ENCODE results near the gene TTC23. TPM values are rescaled to one million over a fixed set of nuclear protein-coding genes. Genes with fewer than 3 reads are reported as not detected.

Gene TTC23
- total RNA-seq, 1 experiment from 2014 or later, result 17.8 TPM

DNA sequence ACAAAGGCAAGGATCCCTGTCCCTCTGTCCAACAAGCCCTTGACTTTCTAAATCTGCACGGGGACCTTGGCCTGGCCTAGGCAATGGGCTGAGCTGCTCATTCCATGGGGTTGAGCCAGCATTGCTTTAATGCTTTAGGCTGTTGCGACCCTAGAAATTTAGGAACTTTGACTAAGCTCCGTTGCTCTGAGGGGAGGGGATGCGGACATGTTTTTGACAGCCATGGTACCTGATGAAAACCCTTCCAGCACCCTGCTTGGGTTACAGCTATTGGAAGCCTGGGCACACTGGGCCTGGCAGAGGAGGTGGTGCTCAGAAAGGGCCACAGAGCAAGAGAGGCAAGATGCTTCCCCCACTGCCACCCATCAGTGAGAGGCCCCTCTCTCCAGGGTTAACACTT lies 107.4 kb downstream of the TTC23 start:
- Mint-ChIP-seq H3K9me3 (no peaks in the 10 kb centered on the region), H3K27ac (peak overlapping the region; percentile 55), H3K4me1 (peaks cover 63% of the 10 kb centered on the region), H3K36me3 (peaks cover 20% of the 10 kb centered on the region; the same call in 1 of the 2 replicates), H3K4me3 (no peak overlapping the region), H3K27me3 (ENCODE audit: low read depth) (no peaks in the 10 kb centered on the region)
- ATAC-seq (no peak), DNase-seq (ENCODE audit: low spot score) (no peak)
- ChIA-PET POLR2A (interaction anchor here (1.1 kb wide), 1 partner anchor 10 kb away, joined by 3 read pairs; no protein-coding TSS in a partner anchor), CTCF (interaction anchor here (1.6 to 2.0 kb wide), 2 partner anchors 9 to 37 kb away, joined by 4 to 9 read pairs; partner anchors contain the start of gene SYNM)
- TF ChIP-seq FOXJ3 (CRISPR knock-in tag; IDR thresholded peaks at IDR 0.05; ENCODE audit: borderline replicate concordance) (no peak), TEAD4 (CRISPR knock-in tag; IDR thresholded peaks at IDR 0.05) (no peak), ZNF317 (CRISPR knock-in tag; IDR thresholded peaks at IDR 0.05; ENCODE audit: borderline replicate concordance, low read depth) (no peak), RELA (CRISPR knock-in tag; IDR thresholded peaks at IDR 0.05; ENCODE audit: borderline replicate concordance) (no peak), HMGA2 (CRISPR knock-in tag; IDR thresholded peaks at IDR 0.05) (no peak), ATF1 (CRISPR knock-in tag; IDR thresholded peaks at IDR 0.05) (no peak), TP53 (CRISPR knock-in tag; IDR thresholded peaks at IDR 0.05) (no peak), ETV6 (CRISPR knock-in tag; IDR thresholded peaks at IDR 0.05) (no peak)
- TF ChIP-seq, protein P1, sequence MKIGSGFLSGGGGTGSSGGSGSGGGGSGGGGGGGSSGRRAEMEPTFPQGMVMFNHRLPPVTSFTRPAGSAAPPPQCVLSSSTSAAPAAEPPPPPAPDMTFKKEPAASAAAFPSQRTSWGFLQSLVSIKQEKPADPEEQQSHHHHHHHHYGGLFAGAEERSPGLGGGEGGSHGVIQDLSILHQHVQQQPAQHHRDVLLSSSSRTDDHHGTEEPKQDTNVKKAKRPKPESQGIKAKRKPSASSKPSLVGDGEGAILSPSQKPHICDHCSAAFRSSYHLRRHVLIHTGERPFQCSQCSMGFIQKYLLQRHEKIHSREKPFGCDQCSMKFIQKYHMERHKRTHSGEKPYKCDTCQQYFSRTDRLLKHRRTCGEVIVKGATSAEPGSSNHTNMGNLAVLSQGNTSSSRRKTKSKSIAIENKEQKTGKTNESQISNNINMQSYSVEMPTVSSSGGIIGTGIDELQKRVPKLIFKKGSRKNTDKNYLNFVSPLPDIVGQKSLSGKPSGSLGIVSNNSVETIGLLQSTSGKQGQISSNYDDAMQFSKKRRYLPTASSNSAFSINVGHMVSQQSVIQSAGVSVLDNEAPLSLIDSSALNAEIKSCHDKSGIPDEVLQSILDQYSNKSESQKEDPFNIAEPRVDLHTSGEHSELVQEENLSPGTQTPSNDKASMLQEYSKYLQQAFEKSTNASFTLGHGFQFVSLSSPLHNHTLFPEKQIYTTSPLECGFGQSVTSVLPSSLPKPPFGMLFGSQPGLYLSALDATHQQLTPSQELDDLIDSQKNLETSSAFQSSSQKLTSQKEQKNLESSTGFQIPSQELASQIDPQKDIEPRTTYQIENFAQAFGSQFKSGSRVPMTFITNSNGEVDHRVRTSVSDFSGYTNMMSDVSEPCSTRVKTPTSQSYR (CRISPR knock-in tag; IDR thresholded peaks at IDR 0.05), result no peak
- TF ChIP-seq, protein P2, sequence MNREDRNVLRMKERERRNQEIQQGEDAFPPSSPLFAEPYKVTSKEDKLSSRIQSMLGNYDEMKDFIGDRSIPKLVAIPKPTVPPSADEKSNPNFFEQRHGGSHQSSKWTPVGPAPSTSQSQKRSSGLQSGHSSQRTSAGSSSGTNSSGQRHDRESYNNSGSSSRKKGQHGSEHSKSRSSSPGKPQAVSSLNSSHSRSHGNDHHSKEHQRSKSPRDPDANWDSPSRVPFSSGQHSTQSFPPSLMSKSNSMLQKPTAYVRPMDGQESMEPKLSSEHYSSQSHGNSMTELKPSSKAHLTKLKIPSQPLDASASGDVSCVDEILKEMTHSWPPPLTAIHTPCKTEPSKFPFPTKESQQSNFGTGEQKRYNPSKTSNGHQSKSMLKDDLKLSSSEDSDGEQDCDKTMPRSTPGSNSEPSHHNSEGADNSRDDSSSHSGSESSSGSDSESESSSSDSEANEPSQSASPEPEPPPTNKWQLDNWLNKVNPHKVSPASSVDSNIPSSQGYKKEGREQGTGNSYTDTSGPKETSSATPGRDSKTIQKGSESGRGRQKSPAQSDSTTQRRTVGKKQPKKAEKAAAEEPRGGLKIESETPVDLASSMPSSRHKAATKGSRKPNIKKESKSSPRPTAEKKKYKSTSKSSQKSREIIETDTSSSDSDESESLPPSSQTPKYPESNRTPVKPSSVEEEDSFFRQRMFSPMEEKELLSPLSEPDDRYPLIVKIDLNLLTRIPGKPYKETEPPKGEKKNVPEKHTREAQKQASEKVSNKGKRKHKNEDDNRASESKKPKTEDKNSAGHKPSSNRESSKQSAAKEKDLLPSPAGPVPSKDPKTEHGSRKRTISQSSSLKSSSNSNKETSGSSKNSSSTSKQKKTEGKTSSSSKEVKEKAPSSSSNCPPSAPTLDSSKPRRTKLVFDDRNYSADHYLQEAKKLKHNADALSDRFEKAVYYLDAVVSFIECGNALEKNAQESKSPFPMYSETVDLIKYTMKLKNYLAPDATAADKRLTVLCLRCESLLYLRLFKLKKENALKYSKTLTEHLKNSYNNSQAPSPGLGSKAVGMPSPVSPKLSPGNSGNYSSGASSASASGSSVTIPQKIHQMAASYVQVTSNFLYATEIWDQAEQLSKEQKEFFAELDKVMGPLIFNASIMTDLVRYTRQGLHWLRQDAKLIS (CRISPR knock-in tag; IDR thresholded peaks at IDR 0.05; ENCODE audit: borderline replicate concordance), result no peak
- TF ChIP-seq, protein P3, sequence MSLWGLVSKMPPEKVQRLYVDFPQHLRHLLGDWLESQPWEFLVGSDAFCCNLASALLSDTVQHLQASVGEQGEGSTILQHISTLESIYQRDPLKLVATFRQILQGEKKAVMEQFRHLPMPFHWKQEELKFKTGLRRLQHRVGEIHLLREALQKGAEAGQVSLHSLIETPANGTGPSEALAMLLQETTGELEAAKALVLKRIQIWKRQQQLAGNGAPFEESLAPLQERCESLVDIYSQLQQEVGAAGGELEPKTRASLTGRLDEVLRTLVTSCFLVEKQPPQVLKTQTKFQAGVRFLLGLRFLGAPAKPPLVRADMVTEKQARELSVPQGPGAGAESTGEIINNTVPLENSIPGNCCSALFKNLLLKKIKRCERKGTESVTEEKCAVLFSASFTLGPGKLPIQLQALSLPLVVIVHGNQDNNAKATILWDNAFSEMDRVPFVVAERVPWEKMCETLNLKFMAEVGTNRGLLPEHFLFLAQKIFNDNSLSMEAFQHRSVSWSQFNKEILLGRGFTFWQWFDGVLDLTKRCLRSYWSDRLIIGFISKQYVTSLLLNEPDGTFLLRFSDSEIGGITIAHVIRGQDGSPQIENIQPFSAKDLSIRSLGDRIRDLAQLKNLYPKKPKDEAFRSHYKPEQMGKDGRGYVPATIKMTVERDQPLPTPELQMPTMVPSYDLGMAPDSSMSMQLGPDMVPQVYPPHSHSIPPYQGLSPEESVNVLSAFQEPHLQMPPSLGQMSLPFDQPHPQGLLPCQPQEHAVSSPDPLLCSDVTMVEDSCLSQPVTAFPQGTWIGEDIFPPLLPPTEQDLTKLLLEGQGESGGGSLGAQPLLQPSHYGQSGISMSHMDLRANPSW (CRISPR knock-in tag; conservative IDR thresholded peaks at IDR 0.05; ENCODE audit: low read depth), result no peak
- TF ChIP-seq, protein P4, sequence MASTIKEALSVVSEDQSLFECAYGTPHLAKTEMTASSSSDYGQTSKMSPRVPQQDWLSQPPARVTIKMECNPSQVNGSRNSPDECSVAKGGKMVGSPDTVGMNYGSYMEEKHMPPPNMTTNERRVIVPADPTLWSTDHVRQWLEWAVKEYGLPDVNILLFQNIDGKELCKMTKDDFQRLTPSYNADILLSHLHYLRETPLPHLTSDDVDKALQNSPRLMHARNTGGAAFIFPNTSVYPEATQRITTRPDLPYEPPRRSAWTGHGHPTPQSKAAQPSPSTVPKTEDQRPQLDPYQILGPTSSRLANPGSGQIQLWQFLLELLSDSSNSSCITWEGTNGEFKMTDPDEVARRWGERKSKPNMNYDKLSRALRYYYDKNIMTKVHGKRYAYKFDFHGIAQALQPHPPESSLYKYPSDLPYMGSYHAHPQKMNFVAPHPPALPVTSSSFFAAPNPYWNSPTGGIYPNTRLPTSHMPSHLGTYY (CRISPR knock-in tag; IDR thresholded peaks at IDR 0.05), result no peak
- TF ChIP-seq, protein P5, sequence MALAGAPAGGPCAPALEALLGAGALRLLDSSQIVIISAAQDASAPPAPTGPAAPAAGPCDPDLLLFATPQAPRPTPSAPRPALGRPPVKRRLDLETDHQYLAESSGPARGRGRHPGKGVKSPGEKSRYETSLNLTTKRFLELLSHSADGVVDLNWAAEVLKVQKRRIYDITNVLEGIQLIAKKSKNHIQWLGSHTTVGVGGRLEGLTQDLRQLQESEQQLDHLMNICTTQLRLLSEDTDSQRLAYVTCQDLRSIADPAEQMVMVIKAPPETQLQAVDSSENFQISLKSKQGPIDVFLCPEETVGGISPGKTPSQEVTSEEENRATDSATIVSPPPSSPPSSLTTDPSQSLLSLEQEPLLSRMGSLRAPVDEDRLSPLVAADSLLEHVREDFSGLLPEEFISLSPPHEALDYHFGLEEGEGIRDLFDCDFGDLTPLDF (CRISPR knock-in tag; IDR thresholded peaks at IDR 0.05), result no peak
- TF ChIP-seq, protein P6, sequence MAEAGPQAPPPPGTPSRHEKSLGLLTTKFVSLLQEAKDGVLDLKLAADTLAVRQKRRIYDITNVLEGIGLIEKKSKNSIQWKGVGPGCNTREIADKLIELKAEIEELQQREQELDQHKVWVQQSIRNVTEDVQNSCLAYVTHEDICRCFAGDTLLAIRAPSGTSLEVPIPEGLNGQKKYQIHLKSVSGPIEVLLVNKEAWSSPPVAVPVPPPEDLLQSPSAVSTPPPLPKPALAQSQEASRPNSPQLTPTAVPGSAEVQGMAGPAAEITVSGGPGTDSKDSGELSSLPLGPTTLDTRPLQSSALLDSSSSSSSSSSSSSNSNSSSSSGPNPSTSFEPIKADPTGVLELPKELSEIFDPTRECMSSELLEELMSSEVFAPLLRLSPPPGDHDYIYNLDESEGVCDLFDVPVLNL (CRISPR knock-in tag; IDR thresholded peaks at IDR 0.05; ENCODE audit: borderline replicate concordance, low read depth), result no peak
- TF ChIP-seq, protein P7, sequence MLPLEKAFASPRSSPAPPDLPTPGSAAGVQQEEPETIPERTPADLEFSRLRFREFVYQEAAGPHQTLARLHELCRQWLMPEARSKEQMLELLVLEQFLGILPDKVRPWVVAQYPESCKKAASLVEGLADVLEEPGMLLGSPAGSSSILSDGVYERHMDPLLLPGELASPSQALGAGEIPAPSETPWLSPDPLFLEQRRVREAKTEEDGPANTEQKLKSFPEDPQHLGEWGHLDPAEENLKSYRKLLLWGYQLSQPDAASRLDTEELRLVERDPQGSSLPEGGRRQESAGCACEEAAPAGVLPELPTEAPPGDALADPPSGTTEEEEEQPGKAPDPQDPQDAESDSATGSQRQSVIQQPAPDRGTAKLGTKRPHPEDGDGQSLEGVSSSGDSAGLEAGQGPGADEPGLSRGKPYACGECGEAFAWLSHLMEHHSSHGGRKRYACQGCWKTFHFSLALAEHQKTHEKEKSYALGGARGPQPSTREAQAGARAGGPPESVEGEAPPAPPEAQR (CRISPR knock-in tag; IDR thresholded peaks at IDR 0.05), result no peak
- TF ChIP-seq, protein P8, sequence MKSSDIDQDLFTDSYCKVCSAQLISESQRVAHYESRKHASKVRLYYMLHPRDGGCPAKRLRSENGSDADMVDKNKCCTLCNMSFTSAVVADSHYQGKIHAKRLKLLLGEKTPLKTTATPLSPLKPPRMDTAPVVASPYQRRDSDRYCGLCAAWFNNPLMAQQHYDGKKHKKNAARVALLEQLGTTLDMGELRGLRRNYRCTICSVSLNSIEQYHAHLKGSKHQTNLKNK (CRISPR knock-in tag; IDR thresholded peaks at IDR 0.05), result no peak
- TF ChIP-seq, protein P9, sequence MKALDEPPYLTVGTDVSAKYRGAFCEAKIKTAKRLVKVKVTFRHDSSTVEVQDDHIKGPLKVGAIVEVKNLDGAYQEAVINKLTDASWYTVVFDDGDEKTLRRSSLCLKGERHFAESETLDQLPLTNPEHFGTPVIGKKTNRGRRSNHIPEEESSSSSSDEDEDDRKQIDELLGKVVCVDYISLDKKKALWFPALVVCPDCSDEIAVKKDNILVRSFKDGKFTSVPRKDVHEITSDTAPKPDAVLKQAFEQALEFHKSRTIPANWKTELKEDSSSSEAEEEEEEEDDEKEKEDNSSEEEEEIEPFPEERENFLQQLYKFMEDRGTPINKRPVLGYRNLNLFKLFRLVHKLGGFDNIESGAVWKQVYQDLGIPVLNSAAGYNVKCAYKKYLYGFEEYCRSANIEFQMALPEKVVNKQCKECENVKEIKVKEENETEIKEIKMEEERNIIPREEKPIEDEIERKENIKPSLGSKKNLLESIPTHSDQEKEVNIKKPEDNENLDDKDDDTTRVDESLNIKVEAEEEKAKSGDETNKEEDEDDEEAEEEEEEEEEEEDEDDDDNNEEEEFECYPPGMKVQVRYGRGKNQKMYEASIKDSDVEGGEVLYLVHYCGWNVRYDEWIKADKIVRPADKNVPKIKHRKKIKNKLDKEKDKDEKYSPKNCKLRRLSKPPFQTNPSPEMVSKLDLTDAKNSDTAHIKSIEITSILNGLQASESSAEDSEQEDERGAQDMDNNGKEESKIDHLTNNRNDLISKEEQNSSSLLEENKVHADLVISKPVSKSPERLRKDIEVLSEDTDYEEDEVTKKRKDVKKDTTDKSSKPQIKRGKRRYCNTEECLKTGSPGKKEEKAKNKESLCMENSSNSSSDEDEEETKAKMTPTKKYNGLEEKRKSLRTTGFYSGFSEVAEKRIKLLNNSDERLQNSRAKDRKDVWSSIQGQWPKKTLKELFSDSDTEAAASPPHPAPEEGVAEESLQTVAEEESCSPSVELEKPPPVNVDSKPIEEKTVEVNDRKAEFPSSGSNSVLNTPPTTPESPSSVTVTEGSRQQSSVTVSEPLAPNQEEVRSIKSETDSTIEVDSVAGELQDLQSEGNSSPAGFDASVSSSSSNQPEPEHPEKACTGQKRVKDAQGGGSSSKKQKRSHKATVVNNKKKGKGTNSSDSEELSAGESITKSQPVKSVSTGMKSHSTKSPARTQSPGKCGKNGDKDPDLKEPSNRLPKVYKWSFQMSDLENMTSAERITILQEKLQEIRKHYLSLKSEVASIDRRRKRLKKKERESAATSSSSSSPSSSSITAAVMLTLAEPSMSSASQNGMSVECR (CRISPR knock-in tag; IDR thresholded peaks at IDR 0.05; ENCODE audit: borderline replicate concordance), result no peak

All from WTC11 (cell line).